NT2/D1 (cell line): Measurements from ENCODE around the gene CDKN1C.

Experiments
- DNase-seq: peaks from one replicate; pipeline ENCODE4 v3.0.0-alpha.2; 2011; ENCODE audit warnings: low read depth, low spot score
- H3K27me3 ChIP-seq: 2 replicates; pipeline ENCODE4 v1.6.0; 2011; ENCODE audit warnings: mild to moderate bottlenecking; ENCODE audit not compliant: insufficient read length, insufficient read depth
- H3K36me3 ChIP-seq: 2 replicates; pipeline ENCODE4 v1.6.1; 2011; ENCODE audit warnings: mild to moderate bottlenecking, low read length, mixed read lengths; ENCODE audit not compliant: insufficient read depth, insufficient read length
- H3K4me1 ChIP-seq: 2 replicates; pipeline ENCODE4 v1.5.1; 2011; ENCODE audit not compliant: insufficient read depth, insufficient read length
- H3K4me3 ChIP-seq: 2 replicates; pipeline ENCODE4 v1.5.1; 2011; ENCODE audit warnings: low read depth; ENCODE audit not compliant: insufficient read length
- H3K9ac ChIP-seq: 2 replicates; pipeline ENCODE4 v1.6.0; 2011; ENCODE audit warnings: low read depth; ENCODE audit not compliant: insufficient read length
- H3K9me3 ChIP-seq: 2 replicates; pipeline ENCODE4 v1.5.1; 2011; ENCODE audit warnings: mild to moderate bottlenecking, low read length; ENCODE audit not compliant: insufficient read depth
- SUZ12 ChIP-seq: IDR thresholded peaks from 2 replicates; pipeline ENCODE4 v1.6.1; 2011; ENCODE audit not compliant: insufficient read length, insufficient read depth; ENCODE audit errors: extremely low read depth
- YY1 ChIP-seq: IDR thresholded peaks from 2 replicates; pipeline ENCODE4 v1.6.1; 2011; ENCODE audit not compliant: insufficient read length, insufficient read depth
- ZNF274 ChIP-seq: IDR thresholded peaks from 2 replicates; pipeline ENCODE4 v1.6.1; 2011; ENCODE audit warnings: mild to moderate bottlenecking, low read depth, low read length

The CDKN1C gene

DNA sequence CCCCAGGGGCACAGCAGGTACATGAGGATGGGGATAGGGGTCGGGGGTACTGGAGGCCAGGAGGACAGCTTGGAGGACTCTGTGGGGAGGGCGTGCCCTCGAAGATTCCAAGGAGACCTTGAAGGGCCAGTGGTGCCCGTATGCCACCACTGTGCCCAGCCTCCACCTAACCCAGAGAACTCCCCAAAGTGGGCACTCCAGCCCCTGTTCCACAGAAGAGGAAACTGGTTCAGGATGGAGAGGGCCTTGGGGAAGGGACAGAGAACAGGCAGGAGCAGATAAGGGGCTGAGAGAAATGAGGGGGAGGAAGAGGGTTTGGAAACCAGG is 45.8 kb upstream of the CDKN1C start:
- H3K9me3 ChIP-seq = peaks cover 15% of the 10 kb centered on the region; the same call in 1 of the 2 replicates
- no peak overlapping the region for H3K9ac ChIP-seq
- TF ChIP-seq ZNF274 (no peak), SUZ12 (no peak)
- peaks cover 17% of the 10 kb centered on the region for H3K36me3 ChIP-seq
- peaks cover 35% of the 10 kb centered on the region for H3K4me1 ChIP-seq
- no peak overlapping the region for H3K4me3 ChIP-seq
- DNase-seq = no peak
- peaks cover 4% of the 10 kb centered on the region for H3K27me3 ChIP-seq

DNA sequence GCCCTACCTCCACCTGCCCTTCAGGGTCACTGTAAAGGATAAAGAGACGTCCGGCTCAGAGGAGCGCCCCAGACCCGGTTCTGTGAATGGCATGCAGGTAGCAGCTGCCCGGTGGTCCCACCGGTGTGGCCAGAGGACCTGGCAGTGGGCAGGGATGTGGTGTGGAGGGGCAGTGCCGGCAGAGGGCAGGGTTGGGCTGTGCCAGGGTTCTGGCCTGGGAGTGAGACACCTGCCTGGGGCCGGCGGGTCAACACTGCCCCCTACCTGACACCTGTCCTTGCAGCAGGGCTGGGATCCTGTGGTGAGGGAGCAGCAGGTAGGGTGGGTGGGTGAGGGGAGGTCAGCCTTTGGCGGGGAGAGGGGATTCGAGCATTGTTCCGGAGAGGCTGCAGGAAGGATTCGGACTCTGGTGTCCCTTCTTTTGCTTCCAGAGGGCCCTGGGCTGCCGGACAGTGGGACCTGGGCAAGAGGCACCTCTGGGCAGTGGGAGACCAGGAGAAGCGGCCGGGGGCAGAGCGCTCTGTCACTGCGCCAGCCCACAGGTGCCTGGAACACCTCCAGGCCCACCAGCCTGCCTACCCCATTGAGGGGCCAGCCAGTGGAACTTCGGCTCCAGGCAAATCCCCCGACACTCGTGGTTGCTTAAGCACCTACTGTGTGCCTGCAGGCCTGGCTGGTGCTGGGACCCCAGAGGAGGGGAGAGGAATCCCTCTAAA is 45.3 kb upstream of the CDKN1C start:
- H3K4me3 ChIP-seq = peak overlapping the region; percentile 45
- peak overlapping the region; percentile 39 for H3K9ac ChIP-seq
- H3K27me3 ChIP-seq = peaks cover 4% of the 10 kb centered on the region
- TF ChIP-seq SUZ12 (no peak), ZNF274 (no peak), YY1 (no peak)
- DNase-seq = peak; percentile 67
- peaks cover 19% of the 10 kb centered on the region for H3K36me3 ChIP-seq
- H3K9me3 ChIP-seq = peaks cover 16% of the 10 kb centered on the region; the same call in 1 of the 2 replicates
- H3K4me1 ChIP-seq = peaks cover 35% of the 10 kb centered on the region

DNA sequence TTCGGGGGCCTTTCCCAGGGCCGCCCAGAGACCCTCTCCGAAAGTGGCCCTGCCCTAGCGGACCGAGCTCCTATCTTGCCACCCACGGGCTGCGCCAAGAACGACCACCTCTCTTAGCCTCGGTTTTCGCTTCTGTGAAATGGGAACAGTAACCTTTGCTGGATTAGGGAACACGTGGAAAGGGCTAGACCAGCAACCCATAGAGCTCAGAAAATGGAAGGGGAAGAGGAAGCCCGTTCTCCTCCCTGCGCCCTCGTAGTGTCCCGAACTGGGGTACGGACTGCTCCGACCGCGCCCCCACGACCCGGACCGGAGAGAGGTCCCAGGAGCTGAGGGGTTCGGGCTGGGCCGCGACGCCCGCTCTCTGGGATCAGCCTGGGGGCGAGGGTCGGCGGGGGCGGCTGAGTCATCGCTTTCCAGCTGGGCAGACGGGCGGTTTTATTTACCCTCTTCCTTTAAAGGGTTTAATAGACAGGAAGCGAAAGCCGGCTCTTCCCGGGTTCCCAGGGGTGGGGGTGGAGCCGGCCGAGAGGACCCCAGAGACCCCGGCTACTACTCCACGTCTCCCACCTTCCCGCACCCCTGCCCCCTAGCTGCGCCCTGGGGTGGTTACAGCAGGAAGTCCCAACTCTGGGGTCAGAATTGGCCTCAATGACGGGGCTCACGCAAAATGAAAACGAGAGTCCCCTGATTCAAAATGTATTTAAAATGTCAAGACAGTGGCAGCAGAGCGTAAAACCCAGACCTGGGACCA is 44.6 kb upstream of the CDKN1C start:
- Histone ChIP-seq H3K36me3 (peaks cover 21% of the 10 kb centered on the region), H3K4me3 (peak overlapping the region; percentile 45), H3K9ac (peak overlapping the region; percentile 80), H3K9me3 (peaks cover 16% of the 10 kb centered on the region; the same call in 1 of the 2 replicates), H3K27me3 (peaks cover 4% of the 10 kb centered on the region), H3K4me1 (peaks cover 37% of the 10 kb centered on the region)
- DNase-seq = no peak
- TF ChIP-seq ZNF274 (no peak), YY1 (no peak), SUZ12 (no peak)

DNA sequence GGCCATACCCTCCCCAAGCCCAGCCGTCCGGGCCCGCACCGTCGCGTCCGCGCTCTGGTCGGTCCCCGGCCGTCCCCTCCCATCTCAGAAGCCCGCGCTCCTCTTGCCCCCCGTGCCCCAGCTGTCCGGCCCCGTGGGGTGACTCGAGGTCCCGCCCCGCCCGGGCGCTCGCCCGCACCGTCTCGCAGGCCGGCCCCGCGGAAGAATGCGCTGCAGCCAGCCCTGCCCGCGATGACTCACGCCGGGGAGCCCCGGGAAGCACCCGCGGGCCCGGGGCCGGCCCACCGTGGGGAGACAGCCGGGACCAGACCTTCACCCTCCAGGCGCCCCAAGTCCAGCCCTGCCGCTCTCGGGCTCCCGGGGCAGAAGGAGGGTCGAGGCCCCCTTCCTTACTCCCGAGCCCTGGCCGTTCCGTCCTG is 44.0 kb upstream of the CDKN1C start:
- DNase-seq = no peak
- Histone ChIP-seq H3K36me3 (peaks cover 26% of the 10 kb centered on the region), H3K9me3 (peaks cover 16% of the 10 kb centered on the region; the same call in 1 of the 2 replicates), H3K4me3 (peak overlapping the region; percentile 45), H3K27me3 (peaks cover 4% of the 10 kb centered on the region), H3K9ac (peak overlapping the region; percentile 80), H3K4me1 (peaks cover 37% of the 10 kb centered on the region)
- no peak for TF ChIP-seq YY1

DNA sequence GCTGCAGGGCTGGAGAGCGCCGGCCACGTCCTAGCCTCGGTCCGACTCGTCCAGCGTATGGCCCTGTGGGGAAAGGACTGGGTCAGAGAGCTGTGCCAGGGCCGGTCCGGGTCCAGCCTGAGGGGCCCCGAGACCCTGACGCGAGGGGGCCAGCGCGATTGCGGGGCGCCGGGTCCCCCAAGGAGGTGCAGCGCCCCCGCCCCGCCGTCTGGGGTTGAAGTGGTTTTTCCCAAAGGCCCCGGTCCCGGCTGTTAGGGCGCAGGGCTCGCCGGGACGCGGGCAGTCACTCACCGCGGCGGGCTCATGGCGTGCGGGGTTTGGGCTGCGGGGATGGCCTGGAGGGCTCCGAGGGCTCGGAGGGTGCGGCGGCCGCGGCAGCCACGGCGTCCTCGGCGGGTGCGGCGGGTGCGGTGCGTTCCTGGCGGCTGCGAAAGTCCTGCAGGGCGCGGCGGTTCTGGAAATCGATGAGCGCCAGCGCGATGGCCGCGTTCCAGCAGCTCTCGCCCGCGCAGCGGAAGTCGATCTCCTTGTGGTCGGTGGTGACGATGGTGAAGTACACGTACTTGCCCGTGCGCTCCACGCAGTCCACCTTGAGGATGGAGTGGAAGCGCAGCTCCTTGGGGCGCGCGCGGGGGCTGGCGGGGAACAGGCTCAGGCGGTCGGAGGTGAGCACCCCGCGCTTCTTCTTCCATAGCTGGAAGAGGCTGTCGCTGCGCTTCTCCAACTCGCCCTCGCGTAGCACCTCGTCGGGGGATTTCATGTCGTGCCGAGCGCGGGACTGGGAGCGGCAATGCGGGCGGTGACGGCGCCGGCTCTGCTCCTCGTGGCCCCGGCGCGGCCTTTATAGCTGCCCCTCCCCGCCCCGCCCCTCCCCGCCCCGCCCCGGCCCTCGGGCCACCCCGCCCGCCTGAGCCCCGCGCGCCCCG is 43.3 kb upstream of the CDKN1C start, which contains the start of gene PHLDA2:
Gene PHLDA2 (minus strand): TSS at position 816 of the 926 bp plus-strand sequence. CDS start 56 bp downstream, at position 760.
- no peak for DNase-seq
- peak within 1 kb of the TSS; percentile 99 for H3K9ac ChIP-seq
- peak within 1 kb of the TSS; percentile 91 for H3K4me3 ChIP-seq

DNA sequence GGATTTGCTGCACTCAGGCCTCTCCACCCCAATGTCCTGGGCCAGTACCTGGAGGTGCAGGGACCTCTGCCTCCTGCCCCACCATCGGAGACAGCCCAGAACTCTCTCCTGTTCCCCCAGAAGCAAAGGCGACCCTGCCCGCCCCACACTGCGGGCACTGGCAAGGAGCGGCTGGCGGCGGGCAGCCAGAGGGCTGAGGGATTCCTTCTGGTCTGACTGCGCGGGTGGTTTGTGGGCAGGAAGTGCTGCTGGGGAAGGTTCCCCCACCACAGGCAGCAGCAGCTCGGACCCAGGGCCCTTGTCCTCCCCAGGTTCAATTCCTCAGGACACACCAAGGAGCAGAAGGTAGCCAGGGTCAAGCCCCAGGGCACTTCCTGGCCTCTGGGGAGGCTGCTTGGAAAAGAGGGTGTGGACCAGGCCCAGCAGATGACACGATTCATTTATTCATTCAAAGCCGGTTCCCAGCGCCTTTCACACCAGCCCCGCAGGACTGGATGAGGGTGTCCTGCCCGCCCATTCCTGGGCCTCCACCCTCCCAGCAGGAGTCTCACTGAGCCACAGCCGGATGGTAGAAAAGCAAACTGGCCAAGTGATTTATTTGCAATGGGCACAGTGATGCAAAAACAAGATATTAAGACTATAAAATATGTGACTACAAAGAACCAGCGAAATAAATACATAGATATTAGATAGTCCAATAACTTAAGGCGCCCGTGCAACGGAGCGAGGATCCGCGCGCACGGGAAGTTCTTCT is 42.5 kb upstream of the CDKN1C start:
- H3K4me1 ChIP-seq = peaks cover 28% of the 10 kb centered on the region
- peaks cover 4% of the 10 kb centered on the region for H3K27me3 ChIP-seq
- TF ChIP-seq SUZ12 (no peak), YY1 (no peak), ZNF274 (no peak)
- no peak for DNase-seq
- peak overlapping the region; percentile 91 for H3K4me3 ChIP-seq
- H3K9ac ChIP-seq = peak overlapping the region; percentile 99
- peaks cover 33% of the 10 kb centered on the region for H3K36me3 ChIP-seq
- H3K9me3 ChIP-seq = peaks cover 16% of the 10 kb centered on the region; the same call in 1 of the 2 replicates

More for the DNA sequence above, 43.3 kb upstream of the CDKN1C start, which contains the start of gene PHLDA2:
- TF ChIP-seq SUZ12 (no peak), ZNF274 (no peak), YY1 (no peak)
- H3K4me1 ChIP-seq = peaks cover 36% of the 10 kb centered on the region
- peaks cover 4% of the 10 kb centered on the region for H3K27me3 ChIP-seq
- peaks cover 28% of the 10 kb centered on the region for H3K36me3 ChIP-seq
- peaks cover 16% of the 10 kb centered on the region; the same call in 1 of the 2 replicates for H3K9me3 ChIP-seq
